HG03045 (cell line): ENCODE measurements around the gene RSL1D1.

Experiments used
- ATAC-seq: cut with Tn5 transposase; IDR thresholded peaks from one replicate; pipeline ENCODE4 v1.9.1; 2021; ENCODE audit warnings: mild to moderate bottlenecking, moderate library complexity; ENCODE audit not compliant: unreplicated experiment

The RSL1D1 gene

GRCh38 chr16:11851294-11852091 is at the start of gene RSL1D1:
RSL1D1 (minus strand) TSS chr16:11851542; CDS start chr16:11851512, 30 bp downstream.
- peak; percentile 83 for ATAC-seq

DNA sequence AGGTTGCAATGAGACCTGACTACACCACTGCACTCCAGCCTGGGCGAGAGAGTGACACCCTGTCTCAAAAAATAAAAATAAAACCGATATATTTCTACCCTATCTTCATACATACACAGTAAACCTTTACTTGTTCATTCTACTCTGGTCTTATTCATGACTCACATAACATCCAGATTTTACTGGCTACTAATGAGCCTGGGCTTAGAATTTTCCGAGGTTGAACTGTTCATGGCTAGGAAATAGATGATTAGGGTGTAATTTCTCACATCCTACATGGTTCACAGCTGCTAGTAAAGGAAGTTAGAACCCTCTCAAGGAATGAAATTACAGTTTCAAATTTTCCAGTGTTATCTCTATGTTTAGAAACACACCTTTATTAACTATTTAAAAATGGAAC is 49.7 kb upstream of the RSL1D1 start:
- no peak for ATAC-seq

GRCh38 chr16:11896486-11897176 is 45.3 kb upstream of the RSL1D1 start:
- no peak for ATAC-seq

DNA sequence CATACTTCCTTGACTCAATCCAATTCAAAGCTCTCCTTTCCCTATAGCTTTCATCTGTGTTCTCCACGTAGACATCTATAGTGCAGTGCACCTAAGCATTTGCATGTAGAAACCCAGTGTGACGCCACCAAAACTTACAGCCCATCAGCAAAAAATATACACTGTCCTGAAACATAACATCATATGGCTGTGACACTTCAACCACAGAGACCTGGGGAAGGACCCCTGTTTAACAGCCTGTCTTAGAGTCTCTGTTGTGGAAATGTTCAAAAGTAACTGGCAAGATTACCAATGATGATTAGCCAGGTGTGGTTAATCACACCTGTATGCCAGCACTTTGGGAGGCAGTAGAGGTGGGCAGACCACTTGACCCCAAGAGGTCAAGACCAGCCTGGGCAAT is 42.2 kb upstream of the RSL1D1 start:
- ATAC-seq: no peak

- no peak for ATAC-seq
Observed at GRCh38 chr16:11892761-11893160, 41.4 kb upstream of the RSL1D1 start.

DNA sequence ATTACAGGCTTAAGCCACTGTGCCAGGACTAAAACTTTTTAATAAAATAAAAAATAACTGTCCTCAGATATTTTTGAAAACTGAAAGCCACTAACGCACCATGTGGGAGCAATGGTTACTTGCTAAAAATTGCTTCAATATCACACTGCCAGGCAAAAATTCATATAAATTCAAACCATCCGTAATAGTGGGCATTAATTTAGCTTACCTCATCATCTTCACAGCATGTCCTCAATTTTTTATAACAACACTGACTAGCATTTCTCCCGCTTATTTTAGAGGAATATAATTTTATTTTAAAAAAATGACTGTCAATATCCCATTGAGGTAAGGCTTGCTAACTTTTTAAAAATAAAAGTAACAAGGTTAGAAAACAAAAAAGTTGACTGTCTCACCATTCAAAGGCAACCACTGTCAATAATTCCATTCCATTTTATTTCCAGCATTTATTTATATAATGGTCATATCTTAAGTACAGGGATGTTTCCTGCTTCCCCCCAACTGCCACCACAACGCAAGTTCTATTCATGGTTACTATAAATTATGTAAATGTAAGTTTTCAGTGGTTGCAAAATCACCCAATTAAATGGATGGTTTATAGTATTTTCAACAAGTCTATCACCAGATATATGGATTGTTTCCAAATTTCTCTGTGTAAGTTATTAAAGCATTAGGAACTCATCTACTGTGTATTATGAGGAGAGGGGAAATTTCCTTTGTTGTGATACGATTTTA is 39.1 kb upstream of the RSL1D1 start:
- no peak for ATAC-seq

GRCh38 chr16:11886881-11887280 is 35.5 kb upstream of the RSL1D1 start:
- ATAC-seq: no peak

GRCh38 chr16:11884035-11884434 is 32.7 kb upstream of the RSL1D1 start:
- no peak for ATAC-seq

- no peak for ATAC-seq
Observed at GRCh38 chr16:11880007-11880406, 28.7 kb upstream of the RSL1D1 start.

DNA sequence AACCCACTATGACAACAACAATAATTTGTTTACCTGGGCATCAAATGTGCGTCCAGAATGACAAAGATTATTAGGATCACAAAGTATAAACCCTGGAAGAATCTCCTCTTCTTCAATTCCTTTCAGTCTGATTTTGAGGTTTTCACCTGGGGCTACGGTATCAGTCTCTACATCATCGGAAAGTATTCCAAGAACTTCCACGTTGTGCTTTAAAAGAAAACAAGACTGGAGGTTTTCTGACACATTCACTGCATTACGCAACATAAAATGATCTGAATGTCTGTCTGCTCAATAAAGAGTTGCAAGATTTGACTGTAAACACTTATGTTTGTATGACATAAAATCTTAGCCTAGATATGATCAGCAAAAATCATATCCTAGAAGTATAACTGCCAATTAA is 26.0 kb upstream of the RSL1D1 start:
- no peak for ATAC-seq

DNA sequence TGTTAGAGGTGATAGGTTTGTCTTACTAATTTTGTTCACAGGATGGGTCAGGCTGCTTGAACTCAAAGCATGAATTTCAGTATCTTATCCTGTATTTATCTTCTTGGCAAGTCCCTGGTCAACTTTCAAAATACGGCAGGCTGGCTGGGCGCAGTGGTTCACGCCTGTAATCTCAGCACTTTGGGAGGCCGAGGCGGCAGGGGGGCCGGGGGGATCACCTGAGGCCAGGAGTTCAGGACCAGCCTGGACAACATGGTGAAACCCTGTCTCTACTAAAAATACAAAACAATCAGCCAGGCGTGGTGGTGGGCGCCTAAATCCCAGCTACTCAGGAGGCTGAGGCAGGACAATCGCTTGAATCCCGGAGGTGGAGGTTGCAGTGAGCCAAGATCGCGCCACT is 25.0 kb upstream of the RSL1D1 start:
- ATAC-seq: no peak

- no peak for ATAC-seq
Observed at GRCh38 chr16:11875721-11876120, 24.4 kb upstream of the RSL1D1 start.

DNA sequence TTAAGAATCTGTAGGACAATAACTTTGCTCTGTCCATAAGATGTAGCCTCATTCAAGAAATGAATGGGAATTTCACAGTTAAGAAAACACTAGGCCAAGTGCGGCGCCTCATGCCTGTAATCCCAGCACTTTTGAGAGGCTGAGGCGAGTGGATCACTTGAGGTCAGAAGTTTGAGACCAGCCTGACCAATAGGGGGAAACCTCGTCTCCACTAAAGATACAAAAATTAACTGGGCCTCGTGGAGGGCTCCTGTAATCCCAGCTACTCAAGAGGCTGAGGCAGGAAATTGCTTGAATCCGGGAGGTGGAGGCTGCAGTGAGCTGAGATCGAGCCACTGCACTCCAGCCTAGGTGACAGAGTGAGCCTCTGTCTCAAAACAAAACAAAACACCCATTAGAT is 19.9 kb upstream of the RSL1D1 start:
- no peak for ATAC-seq

DNA sequence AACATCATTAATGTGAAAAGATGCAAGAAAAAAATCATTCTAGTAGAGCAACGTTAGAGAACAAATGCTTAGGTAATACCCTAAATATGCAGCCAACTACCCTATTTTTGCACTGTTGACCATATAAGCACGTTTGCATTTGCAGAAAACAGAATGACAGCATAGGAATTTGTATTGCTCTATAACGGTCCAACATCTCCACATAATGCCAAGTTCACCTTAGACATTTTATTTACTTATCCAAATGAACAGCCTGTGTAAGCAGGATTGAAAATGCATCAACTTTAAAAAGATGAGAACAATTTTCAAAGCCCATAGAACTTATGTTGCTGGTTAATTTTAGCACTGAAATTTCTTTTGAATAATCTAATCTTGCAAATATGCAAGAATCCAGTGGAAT is 19.1 kb upstream of the RSL1D1 start:
- no peak for ATAC-seq

DNA sequence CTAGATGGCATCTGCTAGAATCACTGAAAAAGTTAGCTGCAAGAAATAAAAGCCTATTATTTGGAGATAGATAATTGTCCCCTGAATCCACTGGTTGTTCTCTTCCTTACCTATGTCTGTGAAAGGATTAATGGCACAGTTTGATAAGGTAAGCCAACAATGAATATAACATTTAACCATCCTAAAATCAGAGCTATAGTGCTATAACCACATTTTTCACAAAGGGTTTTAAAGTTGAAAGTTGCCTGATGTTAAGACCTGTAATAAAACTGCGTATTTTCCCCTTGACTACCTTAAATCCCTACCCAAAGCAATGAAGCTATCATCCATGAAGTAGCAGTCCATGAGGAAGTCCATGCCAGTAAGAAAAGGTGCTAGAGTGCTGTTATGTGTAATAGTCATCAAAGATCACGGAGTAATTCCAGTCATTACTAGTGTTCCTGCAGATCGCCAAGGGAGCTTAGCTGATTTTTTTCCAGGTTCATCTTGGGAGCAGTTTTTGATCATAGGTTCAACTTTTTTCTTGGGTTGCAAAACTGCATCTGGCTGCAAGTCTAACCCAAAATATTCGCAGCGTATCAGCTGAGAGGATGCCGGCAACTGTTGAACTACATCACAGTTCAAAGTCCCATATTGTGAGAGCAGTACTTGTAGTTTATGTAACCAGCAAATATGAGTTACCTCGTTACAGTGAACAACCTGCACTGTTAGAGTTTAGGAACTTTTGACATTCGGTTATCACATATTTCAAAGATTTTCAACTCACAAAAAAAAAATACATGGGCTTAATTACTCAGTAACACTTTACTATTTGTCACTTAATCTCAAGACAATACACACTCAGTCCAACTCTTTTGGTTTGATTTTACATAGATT is 18.2 kb upstream of the RSL1D1 start:
- ATAC-seq: no peak

- ATAC-seq: no peak
Observed at GRCh38 chr16:11868412-11868980, 17.2 kb upstream of the RSL1D1 start.

- no peak for ATAC-seq
Observed at GRCh38 chr16:11862489-11862888, 11.1 kb upstream of the RSL1D1 start.

GRCh38 chr16:11857161-11857560 is 5.8 kb upstream of the RSL1D1 start:
- ATAC-seq: no peak

DNA sequence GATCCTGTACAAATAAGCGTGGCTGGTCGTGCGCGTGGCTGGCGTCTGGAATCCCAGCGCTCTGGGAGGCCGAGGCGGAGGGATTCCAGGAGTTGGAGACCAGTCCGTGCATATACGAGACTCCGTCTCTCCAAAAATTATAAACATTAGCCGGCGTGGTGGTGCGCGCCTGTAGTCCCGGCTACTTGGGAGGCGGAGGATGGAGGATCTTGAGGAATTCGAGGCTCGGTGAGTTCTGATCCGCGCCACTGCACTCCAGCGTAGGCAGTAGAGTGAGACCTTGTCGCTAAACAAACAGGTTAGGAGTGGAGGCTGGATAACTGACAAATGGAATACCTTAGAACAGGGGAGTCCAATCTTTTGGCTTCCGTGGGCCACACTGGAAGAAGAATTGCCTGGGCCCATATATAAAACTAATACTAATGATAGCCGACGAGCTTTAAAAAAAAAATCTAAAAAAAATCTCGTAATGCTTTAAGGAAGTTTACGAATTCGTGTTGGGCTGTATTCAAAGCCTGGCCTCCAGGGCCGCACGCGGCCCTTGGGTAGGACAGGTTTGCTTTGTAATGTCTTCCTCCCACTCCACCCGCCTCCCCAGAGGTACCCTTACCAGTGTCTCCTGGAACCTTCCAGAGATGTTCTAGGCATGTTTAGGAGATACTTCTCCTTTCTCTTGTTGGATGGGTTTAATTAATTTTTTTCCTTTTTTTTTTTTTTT is 909 bp upstream of the RSL1D1 start:
- ATAC-seq: peak; percentile 10

GRCh38 chr16:11848842-11849241 is 2.5 kb downstream of the RSL1D1 start:
- ATAC-seq: no peak
